ENCODE results near the gene IGF2R. TPM values are rescaled to one million over a fixed set of nuclear protein-coding genes. Genes with fewer than 3 reads are reported as not detected.

The IGF2R gene
- total RNA-seq, 1 experiment from 2014 or later: 75.3 TPM

- Mint-ChIP-seq H3K27me3 (ENCODE audit: low read depth) (peaks cover 8% of the 10 kb centered on the region), H3K4me3 (no peak overlapping the region), H3K4me1 (peaks cover 17% of the 10 kb centered on the region), H3K36me3 (peaks cover 10% of the 10 kb centered on the region), H3K9me3 (peaks cover 28% of the 10 kb centered on the region), H3K27ac (no peak overlapping the region)
- DNase-seq (ENCODE audit: low spot score) (no peak), ATAC-seq (peak; percentile 44; the same call in 1 of the 2 replicates)
- POLR2A ChIA-PET: interaction anchor here (1.0 kb wide), 1 partner anchor 157 kb away, joined by 3 read pairs; the partner anchor contains the start of gene TCP1
- CTCF ChIA-PET: interaction anchor here (1.3 kb wide), 1 partner anchor 83 kb away, joined by 5 read pairs; no protein-coding TSS in a partner anchor
- no peak for TF ChIP-seq MLX (CRISPR knock-in tag; IDR thresholded peaks at IDR 0.05)
- TF ChIP-seq OVOL2 (CRISPR knock-in tag; IDR thresholded peaks at IDR 0.05; ENCODE audit: borderline replicate concordance): no peak
These were observed 22.0 kb upstream of the IGF2R start for GRCh38 chr6:159946912-159947311.

GRCh38 chr6:159948199-159948598 lies 20.7 kb upstream of the IGF2R start:
- H3K27me3 Mint-ChIP-seq (ENCODE audit: low read depth): peaks cover 6% of the 10 kb centered on the region
- TF ChIP-seq PREB (CRISPR knock-in tag; IDR thresholded peaks at IDR 0.05; ENCODE audit: borderline replicate concordance): no peak
- TF ChIP-seq NFATC4 (CRISPR knock-in tag; IDR thresholded peaks at IDR 0.05): no peak
- no peak for TF ChIP-seq ZNF512 (CRISPR knock-in tag; IDR thresholded peaks at IDR 0.05; ENCODE audit: borderline replicate concordance)
- no peak for TF ChIP-seq IRF1 (CRISPR knock-in tag; IDR thresholded peaks at IDR 0.05)
- no peak for TF ChIP-seq FOXJ3 (CRISPR knock-in tag; IDR thresholded peaks at IDR 0.05; ENCODE audit: borderline replicate concordance)
- no peak for TF ChIP-seq TCF7 (CRISPR knock-in tag; IDR thresholded peaks at IDR 0.05; ENCODE audit: low read depth)
- no peak for TF ChIP-seq MAX (CRISPR knock-in tag; IDR thresholded peaks at IDR 0.05)
- TF ChIP-seq AFF4 (CRISPR knock-in tag; IDR thresholded peaks at IDR 0.05; ENCODE audit: borderline replicate concordance): no peak
- ChIA-PET CTCF (interaction anchor here (1.0 to 1.2 kb wide), 2 partner anchors 85 to 95 kb away, joined by 3 to 4 read pairs; no protein-coding TSS in a partner anchor), POLR2A (no interaction called here)
- peaks cover 10% of the 10 kb centered on the region for H3K36me3 Mint-ChIP-seq
- no peak for DNase-seq (ENCODE audit: low spot score)
- peaks cover 30% of the 10 kb centered on the region for H3K4me1 Mint-ChIP-seq
- H3K4me3 Mint-ChIP-seq: no peak overlapping the region
- no peak for ATAC-seq
- H3K27ac Mint-ChIP-seq: no peak overlapping the region
- peaks cover 24% of the 10 kb centered on the region for H3K9me3 Mint-ChIP-seq

- ATAC-seq (no peak), DNase-seq (ENCODE audit: low spot score) (no peak)
- Mint-ChIP-seq H3K27me3 (ENCODE audit: low read depth) (peaks cover 3% of the 10 kb centered on the region), H3K4me3 (no peak overlapping the region), H3K27ac (no peak overlapping the region), H3K9me3 (no peaks in the 10 kb centered on the region), H3K36me3 (no peaks in the 10 kb centered on the region), H3K4me1 (peaks cover 26% of the 10 kb centered on the region)
- TF ChIP-seq ELF4 (CRISPR knock-in tag; IDR thresholded peaks at IDR 0.05; ENCODE audit: low read depth) (no peak), FOXK1 (CRISPR knock-in tag; IDR thresholded peaks at IDR 0.05) (no peak), ZSCAN18 (CRISPR knock-in tag; IDR thresholded peaks at IDR 0.05) (no peak), HMGXB4 (CRISPR knock-in tag; IDR thresholded peaks at IDR 0.05) (no peak), MYBL2 (CRISPR knock-in tag; IDR thresholded peaks at IDR 0.05) (no peak), EMX1 (CRISPR knock-in tag; IDR thresholded peaks at IDR 0.05) (no peak), PREB (CRISPR knock-in tag; IDR thresholded peaks at IDR 0.05; ENCODE audit: borderline replicate concordance) (no peak), OVOL2 (CRISPR knock-in tag; IDR thresholded peaks at IDR 0.05; ENCODE audit: borderline replicate concordance) (no peak), TP53 (CRISPR knock-in tag; IDR thresholded peaks at IDR 0.05) (no peak)
- POLR2A ChIA-PET: no interaction called here
- CTCF ChIA-PET: interaction anchor here (0.9 kb wide), 1 partner anchor 88 kb away, joined by 4 read pairs; no protein-coding TSS in a partner anchor
These were observed 17.1 kb upstream of the IGF2R start for GRCh38 chr6:159951772-159952171.
